GM18520 (cell line): Measurements from ENCODE around the gene CATSPER1.

Source experiments
- ATAC-seq: cut with Tn5 transposase; IDR thresholded peaks from one replicate; pipeline ENCODE4 v1.9.1; 2021; ENCODE audit not compliant: unreplicated experiment

Gene CATSPER1

GRCh38 chr11:66003291-66003690 lies 23.0 kb downstream of the CATSPER1 start:
- ATAC-seq: no peak

GRCh38 chr11:66002648-66003225 lies 23.5 kb downstream of the CATSPER1 start:
- ATAC-seq: peak; percentile 39

- ATAC-seq: peak; percentile 79
Measured at GRCh38 chr11:66001942-66002647, 24.2 kb downstream of the CATSPER1 start, which contains the start of the genes BANF1 and EIF1AD. Gene BANF1 (plus strand): TSS chr11:66002503. CDS start chr11:66003251, 748 bp downstream. Gene EIF1AD (minus strand): TSS chr11:66002157. CDS start chr11:66000389, 1,768 bp downstream.

GRCh38 chr11:65997286-65997685 lies 29.0 kb downstream of the CATSPER1 start:
- no peak for ATAC-seq

- no peak for ATAC-seq
Measured at GRCh38 chr11:65992056-65992455, 34.2 kb downstream of the CATSPER1 start.

- peak; percentile 97 for ATAC-seq
Measured at GRCh38 chr11:65988791-65989592, 37.3 kb downstream of the CATSPER1 start.

- ATAC-seq: no peak
Measured at GRCh38 chr11:65987336-65987735, 38.9 kb downstream of the CATSPER1 start.

GRCh38 chr11:65983589-65983987 lies 42.7 kb downstream of the CATSPER1 start:
- no peak for ATAC-seq

GRCh38 chr11:65982824-65983588 lies 43.3 kb downstream of the CATSPER1 start:
- no peak for ATAC-seq

GRCh38 chr11:65981972-65982823 lies 44.1 kb downstream of the CATSPER1 start:
- ATAC-seq: no peak

GRCh38 chr11:65981101-65981740 lies 45.1 kb downstream of the CATSPER1 start:
- no peak for ATAC-seq

GRCh38 chr11:65979261-65979759 lies 47.0 kb downstream of the CATSPER1 start:
- no peak for ATAC-seq

GRCh38 chr11:65978391-65979238 lies 47.7 kb downstream of the CATSPER1 start:
- ATAC-seq: no peak

- no peak for ATAC-seq
Measured at GRCh38 chr11:65977621-65978390, 48.5 kb downstream of the CATSPER1 start.

- ATAC-seq: no peak
Measured at GRCh38 chr11:65976216-65977176, 49.8 kb downstream of the CATSPER1 start.

GRCh38 chr11:65975771-65976170 lies 50.5 kb downstream of the CATSPER1 start:
- no peak for ATAC-seq
